Epithelial cell of esophagus (primary cell): ENCODE data around the gene BRAP.
"Not testable (repeated sequence)": the region's sequence is repeated elsewhere in the genome, so short reads cannot be mapped to it uniquely, and the experiment has no call there.

Source experiments
- DNase-seq: peaks from one replicate; pipeline ENCODE4 v3.0.0; 2010; ENCODE audit warnings: low read depth
- H3K4me3 ChIP-seq: 2 replicates; pipeline ENCODE4 v1.5.1; 2011; ENCODE audit warnings: mild to moderate bottlenecking, low read length, control low read depth
- CTCF ChIP-seq: IDR thresholded peaks from 2 replicates; pipeline ENCODE4 v1.5.1; 2011; ENCODE audit warnings: low read depth, mild to moderate bottlenecking, low read length, control low read depth, inconsistent platforms; ENCODE audit not compliant: insufficient read depth; ENCODE audit errors: missing control alignments

The BRAP gene

GRCh38 chr12:111598637-111599452 lies 86.9 kb downstream of the BRAP start, which contains the start of gene ATXN2:
Gene ATXN2, minus strand, starts transcription at chr12:111599315. Its CDS starts 281 bp downstream, at chr12:111599034.
- peak within 1 kb of the TSS; percentile 84 for H3K4me3 ChIP-seq
- no peak for TF ChIP-seq CTCF
- peak; percentile 70 for DNase-seq

- peak overlapping the region; percentile 84 for H3K4me3 ChIP-seq
- peak; percentile 35 for DNase-seq
- TF ChIP-seq CTCF = no peak
These were observed 87.7 kb downstream of the BRAP start for GRCh38 chr12:111597831-111598636.

- no peak for TF ChIP-seq CTCF
- peak overlapping the region; percentile 84 for H3K4me3 ChIP-seq
- DNase-seq = peak; percentile 53
These were observed 88.5 kb downstream of the BRAP start for GRCh38 chr12:111596985-111597830.

GRCh38 chr12:111595341-111595835 lies 90.4 kb downstream of the BRAP start:
- H3K4me3 ChIP-seq, DNase-seq: not testable (repeated sequence)
